ENCODE data around the gene FIBCD1.

The FIBCD1 gene

DNA sequence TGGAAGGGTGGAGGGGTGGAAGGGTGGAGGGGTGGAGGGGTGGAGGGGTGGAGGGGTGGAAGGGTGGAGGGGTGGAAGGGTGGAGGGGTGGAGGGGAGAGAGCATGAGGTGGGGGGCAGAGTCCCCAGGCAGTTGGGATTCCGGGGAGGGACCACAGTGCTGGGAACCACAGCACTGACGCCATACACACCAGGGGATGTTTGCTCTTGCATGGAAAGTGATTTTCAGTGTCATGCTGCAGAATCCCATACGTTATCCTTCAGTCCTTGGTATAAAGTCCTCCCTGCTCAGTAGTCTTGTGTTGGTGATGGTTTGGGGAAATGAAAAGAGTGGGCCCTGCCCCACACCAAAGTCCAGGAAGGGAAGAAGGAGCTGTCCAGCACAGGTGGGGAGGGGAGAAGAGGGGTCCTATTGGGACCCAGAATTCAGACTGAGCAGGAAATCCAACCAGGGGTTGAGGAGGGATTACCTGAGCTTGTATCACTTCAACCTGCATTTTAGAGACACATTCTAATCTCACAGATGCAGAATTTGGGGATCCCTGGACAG is 5.5 kb upstream of the FIBCD1 start:
- no peak overlapping the region for H3K9ac ChIP-seq
- no peak for TF ChIP-seq CTCF (IDR thresholded peaks at IDR 0.05)
- H3K27me3 ChIP-seq (ENCODE audit: control insufficient read depth, insufficient read depth, low read length) = no peaks in the 10 kb centered on the region
- H3K4me2 ChIP-seq (ENCODE audit: low read length) = no peak overlapping the region
- no peak overlapping the region for H3K27ac ChIP-seq
- no peaks in the 10 kb centered on the region for H3K79me2 ChIP-seq
- no peaks in the 10 kb centered on the region for H3K9me3 ChIP-seq (ENCODE audit: control insufficient read depth, low read length)
- H3K36me3 ChIP-seq (ENCODE audit: control insufficient read depth, insufficient read depth, low read length) = no peaks in the 10 kb centered on the region
- no peak overlapping the region for H2AFZ ChIP-seq
- H3K4me1 ChIP-seq = no peaks in the 10 kb centered on the region
- H3K4me3 ChIP-seq (ENCODE audit: low read depth, low read length) = no peak overlapping the region

DNA sequence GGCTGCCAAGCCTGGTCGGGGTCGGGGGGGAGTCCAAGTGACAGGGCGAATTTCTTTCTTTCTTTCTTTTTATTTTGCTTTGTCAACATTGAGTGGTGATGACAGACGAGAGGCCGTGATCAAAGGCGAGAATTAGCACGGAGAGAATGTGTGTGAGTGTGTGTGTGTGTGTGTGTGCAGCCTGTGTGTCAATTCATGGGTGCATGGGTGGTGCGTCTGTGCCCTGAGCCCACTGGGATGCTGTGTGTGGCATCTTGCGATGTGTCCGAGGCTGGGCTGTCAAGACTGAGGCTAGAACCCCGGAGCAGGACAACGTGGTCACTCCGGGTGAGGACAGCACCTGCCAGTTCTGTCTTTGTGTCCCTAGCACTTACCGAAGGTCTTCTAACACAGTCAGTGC is 4.7 kb upstream of the FIBCD1 start:
- Histone ChIP-seq H2AFZ (no peak overlapping the region), H3K4me1 (no peaks in the 10 kb centered on the region), H3K9me3 (ENCODE audit: control insufficient read depth, low read length) (no peaks in the 10 kb centered on the region), H3K4me2 (ENCODE audit: low read length) (no peak overlapping the region), H3K9ac (no peak overlapping the region), H3K27ac (no peak overlapping the region), H3K27me3 (ENCODE audit: control insufficient read depth, insufficient read depth, low read length) (no peaks in the 10 kb centered on the region), H3K79me2 (no peaks in the 10 kb centered on the region), H3K4me3 (ENCODE audit: low read depth, low read length) (no peak overlapping the region), H3K36me3 (ENCODE audit: control insufficient read depth, insufficient read depth, low read length) (no peaks in the 10 kb centered on the region)
- no peak for TF ChIP-seq CTCF (IDR thresholded peaks at IDR 0.05)

DNA sequence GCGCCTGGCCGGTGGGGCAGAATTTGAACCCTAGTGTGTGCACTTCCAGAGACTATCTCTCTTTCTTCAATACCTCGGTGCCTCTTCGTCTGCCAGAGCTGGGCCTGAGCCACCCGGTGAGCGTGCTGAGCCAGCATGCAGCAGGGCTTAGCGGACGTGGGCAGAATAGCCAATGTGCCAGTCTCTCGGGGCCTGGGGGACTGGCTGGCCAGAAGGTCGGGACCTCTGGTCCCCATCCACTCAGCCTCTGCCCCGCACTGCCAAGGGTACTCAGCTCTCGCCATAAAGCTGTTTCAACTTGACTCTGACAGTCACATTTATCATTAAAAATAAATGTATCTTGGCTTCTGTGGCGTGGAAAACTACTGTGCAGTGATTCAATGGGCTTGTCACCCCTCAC is 4.2 kb upstream of the FIBCD1 start:
- Histone ChIP-seq H3K36me3 (ENCODE audit: control insufficient read depth, insufficient read depth, low read length) (no peaks in the 10 kb centered on the region), H3K4me2 (ENCODE audit: low read length) (no peak overlapping the region), H3K79me2 (no peaks in the 10 kb centered on the region), H3K27me3 (ENCODE audit: control insufficient read depth, insufficient read depth, low read length) (no peaks in the 10 kb centered on the region), H3K4me3 (ENCODE audit: low read depth, low read length) (no peak overlapping the region), H3K9ac (no peak overlapping the region), H3K27ac (no peak overlapping the region), H3K9me3 (ENCODE audit: control insufficient read depth, low read length) (no peaks in the 10 kb centered on the region), H2AFZ (no peak overlapping the region), H3K4me1 (no peaks in the 10 kb centered on the region)
- no peak for TF ChIP-seq CTCF (IDR thresholded peaks at IDR 0.05)

GRCh38 chr9:130942679-130943078 is 3.6 kb upstream of the FIBCD1 start:
- Histone ChIP-seq H3K27ac (no peak overlapping the region), H3K4me2 (ENCODE audit: low read length) (no peak overlapping the region), H2AFZ (no peak overlapping the region), H3K9ac (no peak overlapping the region), H3K79me2 (no peaks in the 10 kb centered on the region), H3K9me3 (ENCODE audit: control insufficient read depth, low read length) (no peaks in the 10 kb centered on the region), H3K27me3 (ENCODE audit: control insufficient read depth, insufficient read depth, low read length) (no peaks in the 10 kb centered on the region), H3K4me1 (no peaks in the 10 kb centered on the region), H3K36me3 (ENCODE audit: control insufficient read depth, insufficient read depth, low read length) (no peaks in the 10 kb centered on the region), H3K4me3 (ENCODE audit: low read depth, low read length) (no peak overlapping the region)
- no peak for TF ChIP-seq CTCF (IDR thresholded peaks at IDR 0.05)

DNA sequence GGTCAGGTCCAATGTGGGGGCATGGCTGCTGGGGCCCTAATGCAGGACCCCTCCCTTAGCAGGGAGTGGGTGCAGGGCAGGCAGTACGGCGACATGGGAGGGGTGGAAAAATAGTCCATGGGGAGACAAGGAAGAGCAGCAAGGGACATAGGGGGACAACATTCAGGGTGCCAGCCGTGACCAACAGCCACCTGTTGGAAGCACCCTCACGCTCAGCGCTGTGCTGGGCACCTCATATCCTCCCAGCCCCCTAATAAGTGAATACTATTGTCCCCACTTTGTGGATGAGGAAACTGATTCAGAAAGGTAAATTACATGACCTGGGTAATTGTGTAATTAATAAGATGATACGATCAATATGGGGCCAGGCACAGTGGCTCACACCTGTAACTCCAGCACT is 3.0 kb upstream of the FIBCD1 start:
- Histone ChIP-seq H3K27me3 (ENCODE audit: control insufficient read depth, insufficient read depth, low read length) (no peaks in the 10 kb centered on the region), H3K4me1 (no peaks in the 10 kb centered on the region), H3K9ac (no peak overlapping the region), H2AFZ (no peak overlapping the region), H3K27ac (no peak overlapping the region), H3K4me2 (ENCODE audit: low read length) (no peak overlapping the region), H3K79me2 (no peaks in the 10 kb centered on the region), H3K9me3 (ENCODE audit: control insufficient read depth, low read length) (no peaks in the 10 kb centered on the region), H3K4me3 (ENCODE audit: low read depth, low read length) (no peak overlapping the region), H3K36me3 (ENCODE audit: control insufficient read depth, insufficient read depth, low read length) (no peaks in the 10 kb centered on the region)
- TF ChIP-seq CTCF (IDR thresholded peaks at IDR 0.05) = no peak
